ENCODE data around the gene ATAD1.
"Not testable (repeated sequence)": the region's sequence is repeated elsewhere in the genome, so short reads cannot be mapped to it uniquely, and the experiment has no call there.

DNA sequence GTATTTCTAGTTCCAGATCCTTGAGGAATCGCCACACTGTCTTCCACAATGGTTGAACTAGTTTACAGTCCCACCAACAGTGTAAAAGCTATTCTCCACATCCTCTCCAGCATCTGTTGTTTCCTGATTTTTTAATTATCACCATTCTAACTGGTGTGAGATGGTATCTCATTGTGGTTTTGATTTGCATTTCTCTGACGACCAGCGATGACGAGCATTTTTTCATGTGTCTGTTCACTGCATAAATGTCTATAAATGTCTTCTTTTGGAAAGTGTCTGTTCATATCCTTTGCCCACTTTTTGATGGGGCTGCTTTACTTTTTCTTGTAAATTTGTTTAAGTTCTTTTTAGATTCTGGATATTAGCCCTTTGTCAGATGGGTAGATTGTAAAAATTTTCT lies 37.6 kb upstream of the ATAD1 start:
- TF ChIP-seq, protein P1, sequence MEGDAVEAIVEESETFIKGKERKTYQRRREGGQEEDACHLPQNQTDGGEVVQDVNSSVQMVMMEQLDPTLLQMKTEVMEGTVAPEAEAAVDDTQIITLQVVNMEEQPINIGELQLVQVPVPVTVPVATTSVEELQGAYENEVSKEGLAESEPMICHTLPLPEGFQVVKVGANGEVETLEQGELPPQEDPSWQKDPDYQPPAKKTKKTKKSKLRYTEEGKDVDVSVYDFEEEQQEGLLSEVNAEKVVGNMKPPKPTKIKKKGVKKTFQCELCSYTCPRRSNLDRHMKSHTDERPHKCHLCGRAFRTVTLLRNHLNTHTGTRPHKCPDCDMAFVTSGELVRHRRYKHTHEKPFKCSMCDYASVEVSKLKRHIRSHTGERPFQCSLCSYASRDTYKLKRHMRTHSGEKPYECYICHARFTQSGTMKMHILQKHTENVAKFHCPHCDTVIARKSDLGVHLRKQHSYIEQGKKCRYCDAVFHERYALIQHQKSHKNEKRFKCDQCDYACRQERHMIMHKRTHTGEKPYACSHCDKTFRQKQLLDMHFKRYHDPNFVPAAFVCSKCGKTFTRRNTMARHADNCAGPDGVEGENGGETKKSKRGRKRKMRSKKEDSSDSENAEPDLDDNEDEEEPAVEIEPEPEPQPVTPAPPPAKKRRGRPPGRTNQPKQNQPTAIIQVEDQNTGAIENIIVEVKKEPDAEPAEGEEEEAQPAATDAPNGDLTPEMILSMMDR (IDR thresholded peaks at IDR 0.05): not testable (repeated sequence)
- TF ChIP-seq POLR2AphosphoS5 (IDR thresholded peaks at IDR 0.05): not testable (repeated sequence)

Measured in gastroesophageal sphincter (tissue), 3 donors.